A549 (cell line): ENCODE measurements around the gene PRKAG2. TPM values are rescaled to one million over a fixed set of nuclear protein-coding genes. Genes with fewer than 3 reads are reported as not detected.
"Not testable (repeated sequence)": the region's sequence is repeated elsewhere in the genome, so short reads cannot be mapped to it uniquely, and the experiment has no call there.

Experiments
- ATAC-seq, 2 experiments: fragments of 200-7000 bp in 1 of 2; fragments of >200 bp in 1 of 2; cut with Nextera tagmentation in 1 of 2; cut with Tn5 transposase in 1 of 2; 3 replicates each; pipeline versions ENCODE4 v1.8.0 to v1.9.1; 2018 to 2020; ENCODE audit warnings: mild to moderate bottlenecking in 1 of 2, moderate library complexity in 1 of 2
- CTCF ChIA-PET: fragments of 300-600 bp; sonication (Branson Sonifier 250); formaldehyde crosslinking; extraction: SDS; loops from one replicate; lab custom pipeline; 2021; ENCODE audit warnings: antibody characterized with exemption, inconsistent platforms; lab: Yijun Ruan, JAX
- POLR2A ChIA-PET: fragments of 350-600 bp; formaldehyde crosslinking; extraction: SDS; loops from one replicate; lab custom pipeline; 2021; ENCODE audit warnings: antibody characterized with exemption, inconsistent platforms; lab: Yijun Ruan, JAX
- DNase-seq, 2 experiments: peaks; one replicate each; pipeline versions ENCODE4 v3.0.0 to v3.0.0-alpha.2; 2011 to 2016; ENCODE audit warnings: low read depth in 1 of 2, low spot score in 1 of 2
- FAIRE-seq: peaks from 2 replicates; lab custom pipeline; 2011; peaks lifted over from hg19 to GRCh38; lab: Jason Lieb, UNC
- H3K27ac ChIP-seq, 2 experiments: fragments of >200 bp; sonication (Bioruptor Twin); formaldehyde crosslinking; 3 replicates each; pipeline ENCODE4 v1.5.1; 2016 to 2017
- H3K4me1 ChIP-seq: fragments of >200 bp; sonication (Bioruptor Twin); formaldehyde crosslinking; 3 replicates; pipeline ENCODE4 v1.6.1; 2016
- H3K4me2 ChIP-seq: fragments of >200 bp; sonication (Bioruptor Twin); formaldehyde crosslinking; 3 replicates; pipeline ENCODE4 v1.6.1; 2016
- H3K4me3 ChIP-seq: fragments of >200 bp; sonication (Bioruptor Twin); formaldehyde crosslinking; 3 replicates; pipeline ENCODE4 v1.5.1; 2016
- H3K9me3 ChIP-seq: fragments of >200 bp; sonication (Bioruptor Twin); formaldehyde crosslinking; 3 replicates; pipeline ENCODE4 v1.6.1; 2016
- CHD2 ChIP-seq: fragments of 150-350 bp; IDR thresholded peaks from 2 replicates; pipeline ENCODE4 v1.6.1; 2014; ENCODE audit warnings: low read length; ENCODE audit not compliant: partially characterized antibody
- EHMT2 ChIP-seq: fragments of 200-600 bp; sonication (generic); IDR thresholded peaks from 2 replicates; pipeline ENCODE4 v1.6.1; 2016; ENCODE audit warnings: antibody characterized with exemption, low read depth, mild to moderate bottlenecking, moderate library complexity
- FOSL2 ChIP-seq, 2 experiments: fragments of 450-650 bp in 1 of 2; fragments of >200 bp in 1 of 2; sonication (Bioruptor Twin) in 1 of 2; formaldehyde crosslinking; IDR thresholded peaks; 2 replicates each; pipeline versions ENCODE4 v1.5.0 to v1.6.1; 2016 to 2020; ENCODE audit warnings: mild to moderate bottlenecking in 1 of 2, moderate library complexity in 1 of 2
- FOXS1 ChIP-seq: fragments of 250-450 bp; sonication (Bioruptor Pico); IDR thresholded peaks from 2 replicates; pipeline ENCODE4 v1.5.0; 2020; ENCODE audit warnings: mild to moderate bottlenecking, moderate library complexity
- GATA3 ChIP-seq: IDR thresholded peaks from 2 replicates; pipeline ENCODE4 v1.6.1; 2012; ENCODE audit warnings: borderline replicate concordance
- HDAC2 ChIP-seq: fragments of 200-600 bp; sonication (generic); IDR thresholded peaks from 2 replicates; pipeline ENCODE4 v1.6.1; 2016
- HOXB5 ChIP-seq: fragments of 250-450 bp; sonication (Bioruptor Pico); IDR thresholded peaks from 2 replicates; pipeline ENCODE4 v1.5.0; 2020; ENCODE audit warnings: mild to moderate bottlenecking, moderate library complexity
- JUN ChIP-seq, 2 experiments: fragments of >200 bp; sonication (Bioruptor Twin); formaldehyde crosslinking; IDR thresholded peaks; 2 replicates in 1 of 2; 3 replicates in 1 of 2; pipeline ENCODE4 v1.6.1; 2016 to 2017
- NR3C1 ChIP-seq: fragments of >200 bp; sonication (Bioruptor Twin); formaldehyde crosslinking; IDR thresholded peaks from 3 replicates; pipeline ENCODE4 v1.6.1; 2017
- POLR2A ChIP-seq: IDR thresholded peaks from 2 replicates; pipeline ENCODE4 v1.6.1; 2012; ENCODE audit warnings: mild to moderate bottlenecking, low read length
- RARB ChIP-seq: fragments of 250-450 bp; sonication (Bioruptor Pico); IDR thresholded peaks from 2 replicates; pipeline ENCODE4 v1.8.0; 2021; ENCODE audit warnings: mild to moderate bottlenecking, moderate library complexity
- SMC3 ChIP-seq: fragments of >200 bp; sonication (Bioruptor Twin); formaldehyde crosslinking; IDR thresholded peaks from 3 replicates; pipeline ENCODE4 v1.6.1; 2018; ENCODE audit warnings: inconsistent platforms
- SREBF2 ChIP-seq: fragments of 450-650 bp; IDR thresholded peaks from 2 replicates; pipeline ENCODE4 v1.6.1; 2014; ENCODE audit warnings: mild to moderate bottlenecking, moderate library complexity
- WGBS: methylation state at CpG from one replicate; pipeline ENCODE4 v1.1.6; 2017; ENCODE audit errors: missing lambda C conversion rate; 5-methylcytosine and 5-hydroxymethylcytosine counted together
- polyA plus RNA-seq, 4 experiments: library from polyadenylated mRNA; depleted of rRNA in 3 of 4; stranded (reverse); fragments of >200 nt; fragmentation: RNase III in 1 of 4; extraction: RNeasy Plus Mini Kit Qiagen cat#74134 plus additional on column Dnase treatment in 1 of 4; gene quantifications; 2 replicates in 3 of 4; 3 replicates in 1 of 4; pipeline ENCODE4 v1.2.3, GENCODE V29; 2011 to 2017
- TF ChIP-seq, protein P1 (sequence below): IDR thresholded peaks from 2 replicates; pipeline ENCODE4 v1.6.1; 2012
- TF ChIP-seq, protein P2 (sequence below): IDR thresholded peaks from 2 replicates; pipeline ENCODE4 v1.6.1; 2012; ENCODE audit warnings: low read depth, borderline replicate concordance
- TF ChIP-seq, protein P3 (sequence below): fragments of 450-650 bp; IDR thresholded peaks from 2 replicates; pipeline ENCODE4 v1.6.1; 2014; ENCODE audit warnings: antibody characterized with exemption
- TF ChIP-seq, protein P4 (sequence below): fragments of 150-350 bp; IDR thresholded peaks from 2 replicates; pipeline ENCODE4 v1.6.1; 2014; ENCODE audit warnings: low read depth, mild to moderate bottlenecking, low read length
- TF ChIP-seq, protein P5 (sequence below): fragments of >200 bp; sonication (Bioruptor Twin); formaldehyde crosslinking; IDR thresholded peaks from 3 replicates; pipeline ENCODE4 v1.6.1; 2016

The PRKAG2 gene
- polyA plus RNA-seq, 2 of the 4 experiments (the other 2 are of a cell fraction), result 26.5 to 31.7 TPM

DNA sequence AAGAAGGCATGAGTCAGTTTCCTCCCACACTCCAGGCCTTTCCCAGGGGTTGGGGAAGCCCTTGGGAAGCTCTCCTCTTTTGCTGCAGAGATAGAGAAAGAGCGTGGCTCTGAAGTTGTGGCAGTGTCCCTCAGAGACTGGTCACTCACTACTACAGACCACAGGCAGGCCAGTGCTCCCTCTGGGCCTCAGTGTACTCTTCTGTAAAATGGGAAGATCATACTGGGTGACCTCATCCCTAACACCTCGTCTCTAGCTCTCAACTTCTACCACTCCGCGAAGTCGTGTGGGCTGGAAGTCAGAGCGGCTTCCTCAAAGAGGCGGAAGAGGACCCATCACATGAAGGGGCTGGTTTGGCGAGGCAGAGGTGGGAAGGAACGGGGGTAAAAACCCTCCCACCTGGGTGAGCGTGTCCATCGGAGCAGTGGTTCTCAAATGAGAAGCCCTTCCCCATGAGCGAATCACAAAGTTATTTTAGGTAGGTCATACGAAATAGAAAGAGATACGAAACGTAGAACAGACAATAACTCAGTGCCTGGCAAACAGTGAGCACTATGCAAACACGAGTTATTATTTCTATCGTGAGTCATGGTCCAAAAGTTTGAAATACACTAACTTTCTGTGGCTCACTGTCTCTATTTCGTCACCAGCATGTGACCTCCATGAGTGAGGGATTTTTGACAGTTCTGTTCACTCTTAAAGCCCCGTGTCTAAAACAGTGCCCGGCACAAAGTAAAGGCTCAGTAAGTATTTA is 32.7 kb downstream of the PRKAG2 start (continued):
- TF ChIP-seq, protein P1, sequence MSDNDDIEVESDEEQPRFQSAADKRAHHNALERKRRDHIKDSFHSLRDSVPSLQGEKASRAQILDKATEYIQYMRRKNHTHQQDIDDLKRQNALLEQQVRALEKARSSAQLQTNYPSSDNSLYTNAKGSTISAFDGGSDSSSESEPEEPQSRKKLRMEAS, result peak; percentile 79
- TF ChIP-seq, protein P2, sequence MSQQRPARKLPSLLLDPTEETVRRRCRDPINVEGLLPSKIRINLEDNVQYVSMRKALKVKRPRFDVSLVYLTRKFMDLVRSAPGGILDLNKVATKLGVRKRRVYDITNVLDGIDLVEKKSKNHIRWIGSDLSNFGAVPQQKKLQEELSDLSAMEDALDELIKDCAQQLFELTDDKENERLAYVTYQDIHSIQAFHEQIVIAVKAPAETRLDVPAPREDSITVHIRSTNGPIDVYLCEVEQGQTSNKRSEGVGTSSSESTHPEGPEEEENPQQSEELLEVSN, result 0 out of 2 replicates have a peak, but pooled peaks have one; percentile 21
- TF ChIP-seq JUN (IDR thresholded peaks at IDR 0.05), result peak; percentile 64 to 69; a peak in 3 of 5 replicates
- peak; percentile 55; the same call in 1 of the 2 replicates for TF ChIP-seq GATA3

DNA sequence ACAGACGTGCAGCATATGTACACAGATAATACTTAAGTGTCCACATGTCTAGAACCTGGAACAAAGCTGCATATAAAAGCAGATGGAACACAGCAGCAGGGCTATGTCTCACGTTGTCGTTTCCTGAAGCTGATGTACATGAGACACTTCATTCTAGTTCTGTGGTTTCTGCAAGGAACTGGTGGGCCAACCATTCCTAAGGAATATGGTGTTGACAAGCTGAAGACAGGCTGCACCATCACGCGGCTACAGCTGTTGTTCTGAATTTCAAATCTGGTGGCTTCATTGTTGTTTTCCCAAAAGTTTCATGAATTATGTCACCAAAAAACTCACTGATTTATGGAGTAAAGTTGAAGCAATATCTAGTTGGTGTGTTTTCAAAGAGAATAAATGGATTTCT is 33.7 kb downstream of the PRKAG2 start:
- FAIRE-seq (no peak), DNase-seq (no peak), ATAC-seq (no peak)
- POLR2A ChIA-PET, result no interaction called here
- CTCF ChIA-PET, result interaction anchor here (1.3 to 5.8 kb wide), 2 partner anchors 10 to 60 kb away, joined by 4 to 40 read pairs; no protein-coding TSS in a partner anchor
- H3K9me3 ChIP-seq, result no peaks in the 10 kb centered on the region
- no peak overlapping the region for H3K4me3 ChIP-seq
- peaks cover 21% of the 10 kb centered on the region for H3K4me1 ChIP-seq
- H3K4me2 ChIP-seq, result no peak overlapping the region
- 91% methylated on average over 5 of the region's 5 CpGs for WGBS
- H3K27ac ChIP-seq, result peak overlapping the region in 1 of 2 experiments; percentile 75; a peak in 2 of 6 replicates
- TF ChIP-seq HDAC2, result no peak
- no peak for TF ChIP-seq HOXB5 (CRISPR knock-in tag)
- no peak for TF ChIP-seq NR3C1
- TF ChIP-seq, protein P1, result no peak
- TF ChIP-seq EHMT2, result no peak
- TF ChIP-seq SMC3, result no peak
- TF ChIP-seq FOSL2 (IDR thresholded peaks at IDR 0.05), result no peak
- no peak for TF ChIP-seq FOSL2 (CRISPR knock-in tag; IDR thresholded peaks at IDR 0.05)
- TF ChIP-seq, protein P3, sequence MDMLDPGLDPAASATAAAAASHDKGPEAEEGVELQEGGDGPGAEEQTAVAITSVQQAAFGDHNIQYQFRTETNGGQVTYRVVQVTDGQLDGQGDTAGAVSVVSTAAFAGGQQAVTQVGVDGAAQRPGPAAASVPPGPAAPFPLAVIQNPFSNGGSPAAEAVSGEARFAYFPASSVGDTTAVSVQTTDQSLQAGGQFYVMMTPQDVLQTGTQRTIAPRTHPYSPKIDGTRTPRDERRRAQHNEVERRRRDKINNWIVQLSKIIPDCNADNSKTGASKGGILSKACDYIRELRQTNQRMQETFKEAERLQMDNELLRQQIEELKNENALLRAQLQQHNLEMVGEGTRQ, result no peak
- TF ChIP-seq, protein P2, result no peak
- TF ChIP-seq, protein P4, sequence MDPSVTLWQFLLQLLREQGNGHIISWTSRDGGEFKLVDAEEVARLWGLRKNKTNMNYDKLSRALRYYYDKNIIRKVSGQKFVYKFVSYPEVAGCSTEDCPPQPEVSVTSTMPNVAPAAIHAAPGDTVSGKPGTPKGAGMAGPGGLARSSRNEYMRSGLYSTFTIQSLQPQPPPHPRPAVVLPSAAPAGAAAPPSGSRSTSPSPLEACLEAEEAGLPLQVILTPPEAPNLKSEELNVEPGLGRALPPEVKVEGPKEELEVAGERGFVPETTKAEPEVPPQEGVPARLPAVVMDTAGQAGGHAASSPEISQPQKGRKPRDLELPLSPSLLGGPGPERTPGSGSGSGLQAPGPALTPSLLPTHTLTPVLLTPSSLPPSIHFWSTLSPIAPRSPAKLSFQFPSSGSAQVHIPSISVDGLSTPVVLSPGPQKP, result no peak
- TF ChIP-seq CHD2, result no peak
- TF ChIP-seq SREBF2, result no peak
- no peak for TF ChIP-seq RARB (CRISPR knock-in tag)
- TF ChIP-seq, protein P5, sequence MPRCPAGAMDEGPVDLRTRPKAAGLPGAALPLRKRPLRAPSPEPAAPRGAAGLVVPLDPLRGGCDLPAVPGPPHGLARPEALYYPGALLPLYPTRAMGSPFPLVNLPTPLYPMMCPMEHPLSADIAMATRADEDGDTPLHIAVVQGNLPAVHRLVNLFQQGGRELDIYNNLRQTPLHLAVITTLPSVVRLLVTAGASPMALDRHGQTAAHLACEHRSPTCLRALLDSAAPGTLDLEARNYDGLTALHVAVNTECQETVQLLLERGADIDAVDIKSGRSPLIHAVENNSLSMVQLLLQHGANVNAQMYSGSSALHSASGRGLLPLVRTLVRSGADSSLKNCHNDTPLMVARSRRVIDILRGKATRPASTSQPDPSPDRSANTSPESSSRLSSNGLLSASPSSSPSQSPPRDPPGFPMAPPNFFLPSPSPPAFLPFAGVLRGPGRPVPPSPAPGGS, result no peak
- TF ChIP-seq POLR2A, result no peak
- TF ChIP-seq FOXS1 (CRISPR knock-in tag), result no peak

DNA sequence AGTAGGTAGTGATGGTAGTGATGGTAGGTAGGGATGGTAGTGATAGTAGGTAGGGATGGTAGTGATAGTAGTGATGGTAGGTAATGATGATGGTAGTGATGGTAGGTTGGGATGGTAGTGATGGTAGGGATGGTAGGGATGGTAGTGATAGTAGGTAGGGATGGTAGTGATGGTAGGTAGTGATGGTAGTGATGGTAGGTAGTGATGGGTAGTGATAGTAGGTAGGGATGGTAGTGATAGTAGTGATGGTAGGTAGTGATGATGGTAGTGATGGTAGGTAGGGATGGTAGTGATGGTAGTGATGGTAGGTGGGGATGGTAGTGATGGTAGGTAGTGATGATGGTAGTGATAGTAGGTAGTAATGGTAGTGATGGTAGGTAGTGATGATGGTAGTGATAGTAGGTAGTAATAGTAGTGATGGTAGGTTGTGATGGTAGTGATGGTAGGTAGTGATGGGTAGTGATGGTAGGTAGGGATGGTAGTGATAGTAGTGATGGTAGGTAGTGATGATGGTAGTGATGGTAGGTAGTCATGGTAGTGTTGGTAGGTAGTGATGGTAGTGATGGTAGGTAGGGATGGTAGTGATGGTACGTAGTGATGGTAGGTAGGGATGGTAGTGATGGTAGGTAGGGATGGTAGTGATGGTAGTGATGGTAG is 35.4 kb downstream of the PRKAG2 start:
- DNase-seq, FAIRE-seq, ATAC-seq, CTCF ChIA-PET, H3K27ac ChIP-seq, H3K4me3 ChIP-seq, POLR2A ChIA-PET, H3K9me3 ChIP-seq, H3K4me2 ChIP-seq: not testable (repeated sequence)
- 94% methylated on average over 1 of the region's 1 CpG for WGBS
- H3K4me1 ChIP-seq, result peaks cover 21% of the 10 kb centered on the region
